ENCODE measurements around the gene FXYD2.

- no peak for TF ChIP-seq CTCF (IDR thresholded peaks at IDR 0.05; ENCODE audit: low read depth, low read length, poor library complexity, severe bottlenecking)
- TF ChIP-seq EZH2phosphoT487 (IDR thresholded peaks at IDR 0.05; ENCODE audit: borderline replicate concordance, low read length) = no peak
Observed at GRCh38 chr11:117841551-117842031, 17.0 kb upstream of the FXYD2 start.
